HCEC 1CT (cell line): Measurements from ENCODE around the gene LCE1A.

Experiments
- DNase-seq: peaks from one replicate; pipeline ENCODE4 v3.0.0-alpha.2; 2017

Gene LCE1A

GRCh38 chr1:152870831-152871730 lies 43.8 kb downstream of the LCE1A start:
- peak; percentile 51 for DNase-seq

- no peak for DNase-seq
Observed at GRCh38 chr1:152871731-152872126, 44.5 kb downstream of the LCE1A start.

- peak; percentile 48 for DNase-seq
Observed at GRCh38 chr1:152873495-152873894, 46.2 kb downstream of the LCE1A start.

- DNase-seq, result no peak
Observed at GRCh38 chr1:152876827-152877226, 49.6 kb downstream of the LCE1A start.
